Measurements from ENCODE around the gene AK8. TPM values are rescaled to one million over a fixed set of nuclear protein-coding genes. Genes with fewer than 3 reads are reported as not detected.
A peak's percentile ranks its signal among the peaks of the same experiment; 100 is the strongest.

Gene AK8
- polyA plus RNA-seq, 4 donors, result 3.2 to 4.4 (median 4.1) TPM

GRCh38 chr9:132828201-132828770 lies 49.8 kb downstream of the AK8 start:
- no peak for DNase-seq (ENCODE audit: low read depth in 4 of 4, low spot score in 3 of 4)

GRCh38 chr9:132827366-132827765 lies 50.7 kb downstream of the AK8 start:
- no peak for DNase-seq (ENCODE audit: low read depth in 4 of 4, low spot score in 3 of 4)

- no peak for DNase-seq (ENCODE audit: low read depth in 4 of 4, low spot score in 3 of 4)
These were observed 51.3 kb downstream of the AK8 start for GRCh38 chr9:132826621-132827365.

- DNase-seq (ENCODE audit: low read depth in 4 of 4, low spot score in 3 of 4), result no peak
These were observed 52.0 kb downstream of the AK8 start for GRCh38 chr9:132826131-132826530.

GRCh38 chr9:132825430-132825829 lies 52.7 kb downstream of the AK8 start:
- DNase-seq (ENCODE audit: low read depth in 4 of 4, low spot score in 3 of 4), result no peak

GRCh38 chr9:132824951-132825350 lies 53.1 kb downstream of the AK8 start:
- no peak for DNase-seq (ENCODE audit: low read depth in 4 of 4, low spot score in 3 of 4)

- no peak for DNase-seq (ENCODE audit: low read depth in 4 of 4, low spot score in 3 of 4)
These were observed 53.9 kb downstream of the AK8 start for GRCh38 chr9:132824151-132824550.

- DNase-seq (ENCODE audit: low read depth in 4 of 4, low spot score in 3 of 4), result no peak
These were observed 54.5 kb downstream of the AK8 start for GRCh38 chr9:132823370-132824145.

GRCh38 chr9:132820169-132820944 lies 57.7 kb downstream of the AK8 start:
- DNase-seq (ENCODE audit: low read depth in 4 of 4, low spot score in 3 of 4), result no peak

- no peak for DNase-seq (ENCODE audit: low read depth in 4 of 4, low spot score in 3 of 4)
These were observed 59.5 kb downstream of the AK8 start for GRCh38 chr9:132818588-132818987.

- no peak for DNase-seq (ENCODE audit: low read depth in 4 of 4, low spot score in 3 of 4)
These were observed 63.1 kb downstream of the AK8 start for GRCh38 chr9:132814937-132815336.

- no peak for DNase-seq (ENCODE audit: low read depth in 4 of 4, low spot score in 3 of 4)
These were observed 64.8 kb downstream of the AK8 start for GRCh38 chr9:132813115-132813771.

- DNase-seq (ENCODE audit: low read depth in 4 of 4, low spot score in 3 of 4), result no peak
These were observed 66.1 kb downstream of the AK8 start for GRCh38 chr9:132811985-132812384.

- DNase-seq (ENCODE audit: low read depth in 4 of 4, low spot score in 3 of 4), result no peak
These were observed 67.8 kb downstream of the AK8 start for GRCh38 chr9:132810314-132810713.

GRCh38 chr9:132809677-132810271 lies 68.3 kb downstream of the AK8 start:
- no peak for DNase-seq (ENCODE audit: low read depth in 4 of 4, low spot score in 3 of 4)

GRCh38 chr9:132808645-132809044 lies 69.4 kb downstream of the AK8 start:
- no peak for DNase-seq (ENCODE audit: low read depth in 4 of 4, low spot score in 3 of 4)

GRCh38 chr9:132806723-132807421 lies 71.2 kb downstream of the AK8 start:
- DNase-seq (ENCODE audit: low read depth in 4 of 4, low spot score in 3 of 4), result no peak

- peak in 1 of 4 donors; percentile 23 for DNase-seq (ENCODE audit: low read depth in 4 of 4, low spot score in 3 of 4)
These were observed 71.8 kb downstream of the AK8 start for GRCh38 chr9:132806306-132806705.

- DNase-seq (ENCODE audit: low read depth in 4 of 4, low spot score in 3 of 4), result no peak
These were observed 73.3 kb downstream of the AK8 start for GRCh38 chr9:132804576-132805295.
